Osteoblast (primary cell): ENCODE measurements around the gene NEGR1. TPM values are rescaled to one million over a fixed set of nuclear protein-coding genes. Genes with fewer than 3 reads are reported as not detected.

Source experiments
- DNase-seq: peaks from one replicate; pipeline ENCODE4 v3.0.0; 2011; ENCODE audit warnings: low spot score, mixed read lengths; ENCODE audit not compliant: insufficient read length; ENCODE audit errors: missing footprints
- H2AFZ ChIP-seq: 2 replicates; pipeline ENCODE4 v1.6.0; 2011; ENCODE audit warnings: mild to moderate bottlenecking, low read length
- H3K27ac ChIP-seq: 2 replicates; pipeline ENCODE4 v1.5.1; 2011; ENCODE audit warnings: mild to moderate bottlenecking, low read depth, low read length, moderate library complexity
- H3K27me3 ChIP-seq: 2 replicates; pipeline ENCODE4 v1.6.0; 2012; ENCODE audit warnings: mild to moderate bottlenecking, control low read depth, inconsistent platforms, low read length, moderate library complexity; ENCODE audit not compliant: insufficient read depth
- H3K36me3 ChIP-seq: 2 replicates; pipeline ENCODE4 v1.5.1; 2011; ENCODE audit warnings: mild to moderate bottlenecking, low read length, control low read depth, moderate library complexity; ENCODE audit not compliant: insufficient read depth
- H3K4me1 ChIP-seq: 2 replicates; pipeline ENCODE4 v1.5.1; 2011; ENCODE audit warnings: mild to moderate bottlenecking, low read length, control low read depth, moderate library complexity; ENCODE audit not compliant: insufficient read depth
- H3K4me2 ChIP-seq: 2 replicates; pipeline ENCODE4 v1.6.0; 2011; ENCODE audit warnings: mild to moderate bottlenecking, low read length; ENCODE audit not compliant: insufficient read depth
- H3K4me3 ChIP-seq: fragments of 200-600 bp; sonication (generic); 3 replicates; pipeline ENCODE4 v1.5.1; 2012; ENCODE audit warnings: mild to moderate bottlenecking, low read length, inconsistent platforms; ENCODE audit not compliant: insufficient read depth
- H3K79me2 ChIP-seq: 2 replicates; pipeline ENCODE4 v1.6.0; 2012; ENCODE audit warnings: mild to moderate bottlenecking, low read length, control low read depth, inconsistent platforms; ENCODE audit not compliant: insufficient read depth
- H3K9me3 ChIP-seq: 2 replicates; pipeline ENCODE4 v1.5.1; 2011; ENCODE audit warnings: low read depth, low read length, control low read depth
- H4K20me1 ChIP-seq: 2 replicates; pipeline ENCODE4 v1.6.0; 2012; ENCODE audit warnings: mild to moderate bottlenecking, low read length, control low read depth; ENCODE audit not compliant: insufficient read depth
- CTCF ChIP-seq: IDR thresholded peaks from 2 replicates; pipeline ENCODE4 v1.5.1; 2011; ENCODE audit warnings: mild to moderate bottlenecking, low read depth, low read length, moderate library complexity; ENCODE audit errors: extremely low read depth
- total RNA-seq: library from RNA; depleted of rRNA; stranded (reverse); fragments of >200 nt; gene quantifications from 2 replicates; pipeline ENCODE4 v1.2.3, GENCODE V29; 2012

The NEGR1 gene
- total RNA-seq, 1 donor, result 18.1 TPM

GRCh38 chr1:71371581-71371980 is 910.8 kb downstream of the NEGR1 start:
- Histone ChIP-seq H3K4me2 (no peak overlapping the region), H4K20me1 (no peaks in the 10 kb centered on the region), H3K79me2 (no peaks in the 10 kb centered on the region), H3K9me3 (no peaks in the 10 kb centered on the region), H3K27me3 (no peaks in the 10 kb centered on the region), H2AFZ (no peak overlapping the region), H3K36me3 (no peaks in the 10 kb centered on the region), H3K4me3 (no peak overlapping the region), H3K4me1 (no peaks in the 10 kb centered on the region), H3K27ac (no peak overlapping the region)
- no peak for DNase-seq
- no peak for TF ChIP-seq CTCF

- Histone ChIP-seq H3K79me2 (no peaks in the 10 kb centered on the region), H3K4me1 (no peaks in the 10 kb centered on the region), H3K4me3 (no peak overlapping the region), H3K36me3 (no peaks in the 10 kb centered on the region), H2AFZ (no peak overlapping the region), H3K27ac (no peak overlapping the region), H3K9me3 (no peaks in the 10 kb centered on the region), H3K4me2 (no peak overlapping the region), H3K27me3 (no peaks in the 10 kb centered on the region), H4K20me1 (no peaks in the 10 kb centered on the region)
- no peak for DNase-seq
- no peak for TF ChIP-seq CTCF
Measured at GRCh38 chr1:71364236-71364635, 918.1 kb downstream of the NEGR1 start.

- Histone ChIP-seq H2AFZ (no peak overlapping the region), H3K27ac (no peak overlapping the region), H3K36me3 (no peaks in the 10 kb centered on the region), H3K27me3 (no peaks in the 10 kb centered on the region), H4K20me1 (no peaks in the 10 kb centered on the region), H3K4me1 (no peaks in the 10 kb centered on the region), H3K4me2 (no peak overlapping the region), H3K4me3 (no peak overlapping the region), H3K79me2 (no peaks in the 10 kb centered on the region), H3K9me3 (no peaks in the 10 kb centered on the region)
- no peak for DNase-seq
- TF ChIP-seq CTCF, result no peak
Measured at GRCh38 chr1:71362691-71363090, 919.6 kb downstream of the NEGR1 start.

DNA sequence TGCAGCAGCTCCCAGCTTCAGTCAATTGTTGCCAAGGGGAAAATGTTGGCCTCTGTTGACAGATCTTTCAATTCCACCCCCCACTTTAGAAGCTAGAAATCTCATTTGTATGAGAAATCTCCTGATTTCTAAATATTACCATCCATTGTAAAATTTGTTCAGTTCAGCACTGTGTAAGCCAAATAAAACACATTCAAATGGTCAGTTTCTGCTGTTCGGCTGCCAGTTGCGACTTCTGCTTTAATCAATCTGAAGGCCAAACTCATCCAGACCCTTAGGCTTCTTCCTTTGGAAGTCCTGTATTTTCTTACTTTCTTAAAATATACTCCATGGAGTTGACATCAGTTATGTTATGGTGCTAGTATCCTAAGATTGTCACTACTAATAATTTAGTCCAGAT is 920.3 kb downstream of the NEGR1 start:
- Histone ChIP-seq H3K4me1 (no peaks in the 10 kb centered on the region), H2AFZ (no peak overlapping the region), H3K4me3 (no peak overlapping the region), H3K9me3 (no peaks in the 10 kb centered on the region), H3K79me2 (no peaks in the 10 kb centered on the region), H4K20me1 (no peaks in the 10 kb centered on the region), H3K27me3 (no peaks in the 10 kb centered on the region), H3K36me3 (no peaks in the 10 kb centered on the region), H3K4me2 (no peak overlapping the region), H3K27ac (no peak overlapping the region)
- TF ChIP-seq CTCF, result no peak
- DNase-seq, result no peak
